GM12878 (cell line): ENCODE data around the gene SYT14. TPM values are rescaled to one million over a fixed set of nuclear protein-coding genes. Genes with fewer than 3 reads are reported as not detected.

ENCODE experiments used
- ATAC-seq: fragments of 200-7000 bp; cut with Tn5 transposase; 3 replicates; pipeline ENCODE4 v1.9.1; 2020; ENCODE audit warnings: mild to moderate bottlenecking, moderate library complexity
- BruUV-seq: library from RNA; stranded (reverse); fragments of 400-500 nt; replicated peaks from 2 replicates; lab custom pipeline; 2021; lab: Mats Ljungman, UMichigan
- CTCF ChIA-PET: fragments of 300-600 bp; sonication (Branson Sonifier 250); formaldehyde crosslinking; extraction: SDS; loops from one replicate; lab custom pipeline; 2021; ENCODE audit warnings: inconsistent platforms; lab: Yijun Ruan, JAX
- POLR2A ChIA-PET: fragments of 350-600 bp; formaldehyde crosslinking; extraction: SDS; loops from one replicate; lab custom pipeline; 2021; ENCODE audit warnings: inconsistent platforms; lab: Charles Lee
- RAD21 ChIA-PET: fragments of 300-600 bp; sonication (Branson Sonifier 250); formaldehyde crosslinking; loops from one replicate; lab custom pipeline; 2023; ENCODE audit warnings: antibody characterized with exemption; ENCODE audit not compliant: unreplicated experiment; lab: Charles Lee
- SMC1A ChIA-PET: fragments of 300-600 bp; sonication (Branson Sonifier 250); formaldehyde crosslinking; loops from one replicate; lab custom pipeline; 2023; ENCODE audit not compliant: unreplicated experiment, uncharacterized antibody; lab: Charles Lee
- DNase-seq: peaks from one replicate; pipeline ENCODE4 v3.0.0-alpha.2; 2011; ENCODE audit warnings: low read depth, low spot score
- FAIRE-seq: peaks from 3 replicates; lab custom pipeline; 2011; peaks lifted over from hg19 to GRCh38; lab: Jason Lieb, UNC
- H2AFZ ChIP-seq: 2 replicates; pipeline ENCODE4 v1.6.0; 2011; ENCODE audit warnings: low read depth, low read length, control low read depth; ENCODE audit not compliant: control insufficient read depth
- H3K27ac ChIP-seq: 2 replicates; pipeline ENCODE4 v1.5.1; 2011; ENCODE audit warnings: control low read depth; ENCODE audit not compliant: control insufficient read depth, insufficient read depth
- H3K27me3 ChIP-seq, 2 experiments: replicated peaks in 1 of 2; 2 replicates each; pipeline versions ENCODE4 v1.6.0 to v1.6.1; 2011; ENCODE audit warnings: low read length in 1 of 2; ENCODE audit not compliant: control insufficient read depth in 2 of 2, insufficient read depth in 2 of 2
- H3K36me3 ChIP-seq, 2 experiments: 2 replicates each; pipeline ENCODE4 v1.5.1; 2011; ENCODE audit warnings: low read length in 1 of 2; ENCODE audit not compliant: control insufficient read depth in 2 of 2, insufficient read depth in 2 of 2
- H3K4me1 ChIP-seq: 2 replicates; pipeline ENCODE4 v1.6.1; 2011; ENCODE audit warnings: mild to moderate bottlenecking, low read length, moderate library complexity, mixed read lengths; ENCODE audit not compliant: control insufficient read depth, insufficient read depth
- H3K4me2 ChIP-seq: 2 replicates; pipeline ENCODE4 v1.6.0; 2011; ENCODE audit warnings: control low read depth; ENCODE audit not compliant: control insufficient read depth, insufficient read depth
- H3K4me3 ChIP-seq: fragments of 200-600 bp; sonication (generic); 2 replicates; pipeline ENCODE4 v1.5.1; 2016
- H3K79me2 ChIP-seq: 2 replicates; pipeline ENCODE4 v1.6.0; 2011; ENCODE audit warnings: low read length; ENCODE audit not compliant: control insufficient read depth, insufficient read depth
- H3K9ac ChIP-seq: 2 replicates; pipeline ENCODE4 v1.8.0; 2011; ENCODE audit warnings: low read length, control low read depth, mixed read lengths; ENCODE audit not compliant: control insufficient read depth, insufficient read depth
- H3K9me3 ChIP-seq: replicated peaks from 3 replicates; pipeline ENCODE4 v1.5.1; 2011; ENCODE audit warnings: mild to moderate bottlenecking, low read length; ENCODE audit not compliant: control insufficient read depth, insufficient read depth
- H4K20me1 ChIP-seq: 2 replicates; pipeline ENCODE4 v1.6.0; 2011; ENCODE audit not compliant: control insufficient read depth, insufficient read depth
- BCL11A ChIP-seq: IDR thresholded peaks from 2 replicates; pipeline ENCODE4 v1.6.1; 2011; ENCODE audit warnings: low read depth, low read length
- BCL3 ChIP-seq: IDR thresholded peaks from 2 replicates; pipeline ENCODE4 v1.6.1; 2011; ENCODE audit warnings: borderline replicate concordance, low read depth, mild to moderate bottlenecking, moderate library complexity, low read length; ENCODE audit not compliant: insufficient read depth, poor library complexity, severe bottlenecking
- CBX3 ChIP-seq: fragments of 200-600 bp; sonication (generic); IDR thresholded peaks from 2 replicates; pipeline ENCODE4 v1.6.1; 2016; ENCODE audit warnings: low read depth, borderline replicate concordance
- CHD1 ChIP-seq: IDR thresholded peaks from 2 replicates; pipeline ENCODE4 v1.6.1; 2012; ENCODE audit warnings: low read depth, low read length, improper control_type of control experiment
- DPF2 ChIP-seq: fragments of 450-650 bp; IDR thresholded peaks from 2 replicates; pipeline ENCODE4 v1.6.1; 2017; ENCODE audit warnings: mild to moderate bottlenecking
- EGR1 ChIP-seq, 2 experiments: IDR thresholded peaks; 1 replicate in 1 of 2; 2 replicates in 1 of 2; pipeline ENCODE4 v1.6.1; 2011 to 2012; ENCODE audit warnings: low read depth in 2 of 2, low read length in 2 of 2, borderline replicate concordance in 1 of 2, mild to moderate bottlenecking in 1 of 2, moderate library complexity in 1 of 2
- HDAC2 ChIP-seq: fragments of 200-600 bp; sonication (generic); IDR thresholded peaks from 2 replicates; pipeline ENCODE4 v1.6.1; 2017
- IKZF1 ChIP-seq: fragments of 450-650 bp; conservative IDR thresholded peaks from 2 replicates; pipeline ENCODE4 v1.6.1; 2017; ENCODE audit warnings: antibody characterized with exemption, mild to moderate bottlenecking
- MTA2 ChIP-seq: fragments of 450-650 bp; IDR thresholded peaks from 2 replicates; pipeline ENCODE4 v1.6.1; 2016; ENCODE audit warnings: low read depth, mild to moderate bottlenecking, moderate library complexity
- MYC ChIP-seq: IDR thresholded peaks from 2 replicates; pipeline ENCODE4 v1.6.1; 2011; ENCODE audit warnings: mild to moderate bottlenecking, low read length, moderate library complexity, inconsistent platforms; ENCODE audit not compliant: insufficient read depth, insufficient replicate concordance, insufficient read length, severe bottlenecking
- NKRF ChIP-seq: fragments of 450-650 bp; conservative IDR thresholded peaks from 2 replicates; pipeline ENCODE4 v1.6.1; 2017; ENCODE audit warnings: mild to moderate bottlenecking, moderate library complexity
- PML ChIP-seq: IDR thresholded peaks from 2 replicates; pipeline ENCODE4 v1.6.1; 2012; ENCODE audit warnings: low read length, inconsistent platforms
- PRDM15 ChIP-seq: fragments of 450-650 bp; formaldehyde crosslinking; IDR thresholded peaks from 2 replicates; pipeline ENCODE4 v1.4.0; 2020; ENCODE audit warnings: mild to moderate bottlenecking, moderate library complexity
- USF2 ChIP-seq: IDR thresholded peaks from 2 replicates; pipeline ENCODE4 v1.6.1; 2011; ENCODE audit warnings: low read depth, low read length, improper control_type of control experiment, borderline replicate concordance
- YBX1 ChIP-seq: fragments of 450-650 bp; IDR thresholded peaks from 2 replicates; pipeline ENCODE4 v1.6.1; 2016; ENCODE audit warnings: antibody characterized with exemption
- ZNF217 ChIP-seq: fragments of 450-650 bp; IDR thresholded peaks from 2 replicates; pipeline ENCODE4 v1.6.1; 2017; ENCODE audit warnings: antibody characterized with exemption, mild to moderate bottlenecking
- WGBS: methylation state at CpG from one replicate; pipeline ENCODE4 v1.1.6; 2016; ENCODE audit warnings: low lambda C conversion rate; ENCODE audit not compliant: insufficient replicate concordance, insufficient coverage; ENCODE audit errors: missing lambda C conversion rate; 5-methylcytosine and 5-hydroxymethylcytosine counted together
- in situ Hi-C: fragments of 300-500 bp; cut with MboI; formaldehyde crosslinking; loops from 9 replicates; pipeline ENCODE4 v1.14.3; 2018; ENCODE audit warnings: mixed read lengths
- intact Hi-C: fragments of 100-400 bp; cut with micrococcal nuclease; formaldehyde crosslinking; loops from one replicate; pipeline ENCODE4 v1.14.2; 2022; ENCODE audit not compliant: unreplicated experiment
- polyA plus RNA-seq, 11 experiments: library from polyadenylated mRNA; depleted of rRNA in 4 of 11; unstranded in 6 of 11; stranded (reverse) in 5 of 11; fragments of >200 nt; fragmentation: Nextera tagmentation in 4 of 11; fragmentation: Illumina TruSeq in 1 of 11; extraction: Ambion mirVana in 4 of 11; extraction: Trizol in 1 of 11; gene quantifications; 1 replicate in 1 of 11; 2 replicates in 10 of 11; pipeline versions ENCODE4 v1.2.1 to v1.2.3, GENCODE V29; 2011 to 2016; ENCODE audit warnings: inconsistent platforms in 2 of 11, missing spikeins in 2 of 11, low read depth in 1 of 11
- total RNA-seq, 4 experiments: library from RNA; depleted of rRNA in 3 of 4; stranded (reverse); fragments of >200 nt in 3 of 4; fragmentation: Illumina TruSeq in 1 of 4; extraction: Trizol in 1 of 4; gene quantifications; 2 replicates each; pipeline versions ENCODE4 v1.2.1 to v1.2.3, GENCODE V29; 2013 to 2021

SYT14 gene
- total and polyA plus RNA-seq, 10 of the 15 experiments (the other 5 are each of a cell fraction or from before 2014, with no cell fraction given): under 0.01 TPM; not detected in 9

- in situ Hi-C loops: no loop called here
- FAIRE-seq (no peak), ATAC-seq (no peak), DNase-seq (no peak)
- ChIA-PET POLR2A (no interaction called here), CTCF (no interaction called here), RAD21 (no interaction called here), SMC1A (no interaction called here)
- BruUV-seq: no TSS peak
- H3K9me3 ChIP-seq: no peaks in the 10 kb centered on the region
- H3K27ac ChIP-seq: no peak overlapping the region
- no peak overlapping the region for H3K9ac ChIP-seq
- no peaks in the 10 kb centered on the region; a peak in 2 of 4 replicates for H3K27me3 ChIP-seq
- no peaks in the 10 kb centered on the region for H3K36me3 ChIP-seq
- no peak overlapping the region for H3K4me3 ChIP-seq
- H4K20me1 ChIP-seq: no peaks in the 10 kb centered on the region; the same call in 1 of the 2 replicates
- H3K4me2 ChIP-seq: no peak overlapping the region
- intact Hi-C loops: no loop called here
- no peak overlapping the region for H2AFZ ChIP-seq
- H3K4me1 ChIP-seq: no peaks in the 10 kb centered on the region
- no peaks in the 10 kb centered on the region for H3K79me2 ChIP-seq
- 18% methylated on average over 4 of the region's 4 CpGs for WGBS
- no peak for TF ChIP-seq PRDM15
- no peak for TF ChIP-seq EGR1 (IDR thresholded peaks at IDR 0.05; ENCODE audit: borderline replicate concordance in 1 of 2, low read depth in 2 of 2, low read length in 2 of 2)
- no peak for TF ChIP-seq IKZF1
- no peak for TF ChIP-seq MYC
- TF ChIP-seq CBX3: no peak
- no peak for TF ChIP-seq PML
- TF ChIP-seq USF2: no peak
- TF ChIP-seq NKRF: no peak
- TF ChIP-seq BCL3: no peak
- TF ChIP-seq DPF2: no peak
- no peak for TF ChIP-seq CHD1
- no peak for TF ChIP-seq YBX1
- TF ChIP-seq BCL11A: no peak
- no peak for TF ChIP-seq ZNF217
- no peak for TF ChIP-seq HDAC2
- no peak for TF ChIP-seq MTA2
Observed at GRCh38 chr1:209895709-209896108, 42.3 kb upstream of the SYT14 start.
